ENCODE data around the gene GOLGA7B.

GOLGA7B gene

GRCh38 chr10:97888134-97888533 is 38.5 kb downstream of the GOLGA7B start:
- Histone ChIP-seq H3K27me3 (ENCODE audit: control insufficient read depth in 1 of 2, insufficient read depth in 1 of 2, low read length in 2 of 2) (peaks cover 3 to 7% of the 10 kb centered on the region in 2 experiments), H4K8ac (ENCODE audit: low read length) (no peak overlapping the region), H3K23ac (ENCODE audit: low read length in 2 of 2) (no peak overlapping the region), H3K9ac (ENCODE audit: low read length) (no peak overlapping the region), H3K79me1 (replicated peaks; ENCODE audit: low read length, poor library complexity, severe bottlenecking) (no peaks in the 10 kb centered on the region), H2BK120ac (ENCODE audit: low read depth, low read length) (no peak overlapping the region), H2BK5ac (ENCODE audit: low read depth, low read length, poor library complexity, severe bottlenecking) (no peak overlapping the region), H3K4me1 (ENCODE audit: control insufficient read depth, insufficient read depth, low read depth, low read length) (peaks cover 30% of the 10 kb centered on the region), H3K4ac (ENCODE audit: low read depth in 1 of 2, low read length in 2 of 2) (no peak overlapping the region), H3K14ac (ENCODE audit: low read length in 2 of 2) (peak overlapping the region in 1 of 2 experiments; percentile 29), H3K18ac (ENCODE audit: low read depth in 1 of 2, low read length in 2 of 2) (no peak overlapping the region), H3K4me3 (ENCODE audit: insufficient read depth in 1 of 2, low read depth in 1 of 2, low read length in 2 of 2) (no peak overlapping the region), H4K91ac (ENCODE audit: low read length) (no peak overlapping the region), H2BK15ac (ENCODE audit: low read depth, poor library complexity, severe bottlenecking) (no peak overlapping the region), H3K36me3 (ENCODE audit: control insufficient read depth in 1 of 2, insufficient read depth in 2 of 2, low read depth in 1 of 2, low read length in 2 of 2) (no peaks in the 10 kb centered on the region), H3K4me2 (ENCODE audit: low read length, poor library complexity, severe bottlenecking) (no peak overlapping the region), H2AK5ac (ENCODE audit: low read length, severe bottlenecking) (peak overlapping the region; percentile 71), H3K27ac (ENCODE audit: low read length, poor library complexity, severe bottlenecking) (peak overlapping the region; percentile 83), H2BK12ac (ENCODE audit: low read length in 2 of 2) (no peak overlapping the region), H2AFZ (ENCODE audit: low read depth, low read length) (no peak overlapping the region), H3K9me3 (ENCODE audit: control insufficient read depth, low read length) (no peaks in the 10 kb centered on the region)
- WGBS: 90% methylated on average over 6 of the region's 7 CpGs
- no peak for DNase-seq

DNA sequence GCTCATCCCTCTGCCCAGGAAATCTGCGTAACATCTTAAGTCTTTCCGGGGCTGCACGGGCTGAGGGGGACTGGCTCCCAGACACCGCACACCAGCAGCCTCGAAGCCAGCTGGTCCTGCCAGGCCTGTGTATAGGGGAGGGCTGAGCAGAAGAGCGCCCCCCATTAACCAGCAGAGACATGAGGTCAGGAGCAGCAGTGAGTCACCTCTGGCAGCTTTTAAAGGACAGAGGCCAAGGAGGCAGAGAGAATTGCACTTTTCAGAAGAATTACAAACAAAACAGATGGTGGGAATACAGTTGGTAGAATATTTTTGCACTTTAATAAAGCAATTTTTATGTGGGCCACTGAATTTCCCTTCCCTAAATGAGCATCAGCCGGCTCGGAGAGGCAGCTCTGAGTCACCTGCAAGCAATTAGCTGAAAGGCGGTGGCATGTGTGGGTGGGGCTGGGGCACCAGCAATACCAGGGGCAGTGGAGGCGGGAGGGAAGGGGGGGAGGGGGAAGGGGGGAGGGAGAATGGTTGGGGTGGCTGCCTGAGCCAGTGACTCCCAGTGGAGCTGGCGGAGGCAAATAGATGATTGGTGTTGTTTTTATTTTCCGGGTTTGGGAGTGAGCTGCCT is 39.1 kb downstream of the GOLGA7B start:
- no peak overlapping the region for H4K8ac ChIP-seq (ENCODE audit: low read length)
- H2BK120ac ChIP-seq (ENCODE audit: low read depth, low read length): no peak overlapping the region
- peak overlapping the region; percentile 39 for H3K4me2 ChIP-seq (ENCODE audit: low read length, poor library complexity, severe bottlenecking)
- H2AFZ ChIP-seq (ENCODE audit: low read depth, low read length): no peak overlapping the region
- H3K36me3 ChIP-seq (ENCODE audit: control insufficient read depth in 1 of 2, insufficient read depth in 2 of 2, low read depth in 1 of 2, low read length in 2 of 2): no peaks in the 10 kb centered on the region
- H4K91ac ChIP-seq (ENCODE audit: low read length): no peak overlapping the region
- H2BK5ac ChIP-seq (ENCODE audit: low read depth, low read length, poor library complexity, severe bottlenecking): peak overlapping the region; percentile 94
- no peak overlapping the region for H2BK12ac ChIP-seq (ENCODE audit: low read length in 2 of 2)
- H3K4me3 ChIP-seq (ENCODE audit: insufficient read depth in 1 of 2, low read depth in 1 of 2, low read length in 2 of 2): no peak overlapping the region
- WGBS: 39% methylated on average over 12 of the region's 12 CpGs
- no peak overlapping the region for H3K4ac ChIP-seq (ENCODE audit: low read depth in 1 of 2, low read length in 2 of 2)
- H3K18ac ChIP-seq (ENCODE audit: low read depth in 1 of 2, low read length in 2 of 2): no peak overlapping the region
- H3K9me3 ChIP-seq (ENCODE audit: control insufficient read depth, low read length): no peaks in the 10 kb centered on the region
- H3K79me1 ChIP-seq (replicated peaks; ENCODE audit: low read length, poor library complexity, severe bottlenecking): no peaks in the 10 kb centered on the region
- peaks cover 3 to 6% of the 10 kb centered on the region in 2 experiments for H3K27me3 ChIP-seq (ENCODE audit: control insufficient read depth in 1 of 2, insufficient read depth in 1 of 2, low read length in 2 of 2)
- H3K14ac ChIP-seq (ENCODE audit: low read length in 2 of 2): no peak overlapping the region
- H3K9ac ChIP-seq (ENCODE audit: low read length): no peak overlapping the region
- H3K23ac ChIP-seq (ENCODE audit: low read length in 2 of 2): no peak overlapping the region
- H2BK15ac ChIP-seq (ENCODE audit: low read depth, poor library complexity, severe bottlenecking): no peak overlapping the region
- H3K4me1 ChIP-seq (ENCODE audit: control insufficient read depth, insufficient read depth, low read depth, low read length): peaks cover 28% of the 10 kb centered on the region
- peak overlapping the region; percentile 70 for H2AK5ac ChIP-seq (ENCODE audit: low read length, severe bottlenecking)
- peak; percentile 19 for DNase-seq
- H3K27ac ChIP-seq (ENCODE audit: low read length, poor library complexity, severe bottlenecking): peak overlapping the region; percentile 93

DNA sequence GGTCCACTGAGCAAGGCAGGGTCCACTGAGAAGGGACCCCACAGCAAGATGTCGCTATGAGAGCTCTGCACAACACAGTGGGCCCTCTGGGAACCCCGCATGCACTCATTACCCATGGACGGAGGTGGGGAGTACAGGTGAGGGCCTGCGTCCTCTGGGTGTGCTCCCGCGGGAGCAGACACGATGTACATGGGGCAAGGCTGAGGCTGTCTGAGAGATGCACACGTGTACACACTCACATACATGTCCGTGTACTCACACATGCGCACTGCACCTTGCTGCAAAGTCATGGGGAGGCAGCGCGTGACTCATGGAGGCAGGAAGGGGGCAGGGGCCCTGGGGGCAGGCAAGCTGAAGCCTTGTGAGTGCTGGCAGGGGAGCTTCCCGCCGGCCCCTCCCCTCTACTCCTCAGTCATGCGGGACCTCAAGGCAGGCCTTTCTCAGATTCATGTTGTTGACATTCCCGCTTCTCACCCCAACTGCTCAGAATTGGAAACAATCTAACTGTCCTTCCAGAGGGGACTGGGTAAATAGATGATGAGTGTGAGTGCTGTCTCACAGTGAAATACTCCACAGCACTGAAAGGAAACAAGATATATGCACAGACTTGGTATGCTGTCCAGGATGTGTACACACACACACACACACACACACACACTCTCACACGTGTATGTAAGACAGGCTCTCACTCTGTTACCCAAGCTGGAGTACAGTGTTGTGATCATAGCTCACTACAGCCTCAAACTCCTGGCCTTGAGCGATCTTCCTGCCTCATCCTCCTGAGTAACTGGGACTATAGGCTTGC is 40.0 kb downstream of the GOLGA7B start:
- H4K8ac ChIP-seq (ENCODE audit: low read length): no peak overlapping the region
- no peak overlapping the region for H3K4ac ChIP-seq (ENCODE audit: low read depth in 1 of 2, low read length in 2 of 2)
- H3K4me2 ChIP-seq (ENCODE audit: low read length, poor library complexity, severe bottlenecking): peak overlapping the region; percentile 39
- peak overlapping the region; percentile 60 for H2AK5ac ChIP-seq (ENCODE audit: low read length, severe bottlenecking)
- H3K27me3 ChIP-seq (ENCODE audit: control insufficient read depth in 1 of 2, insufficient read depth in 1 of 2, low read length in 2 of 2): peaks cover 3 to 6% of the 10 kb centered on the region in 2 experiments
- no peaks in the 10 kb centered on the region for H3K36me3 ChIP-seq (ENCODE audit: control insufficient read depth in 1 of 2, insufficient read depth in 2 of 2, low read depth in 1 of 2, low read length in 2 of 2)
- H3K23ac ChIP-seq (ENCODE audit: low read length in 2 of 2): no peak overlapping the region
- peak overlapping the region; percentile 94 for H2BK5ac ChIP-seq (ENCODE audit: low read depth, low read length, poor library complexity, severe bottlenecking)
- peaks cover 28% of the 10 kb centered on the region for H3K4me1 ChIP-seq (ENCODE audit: control insufficient read depth, insufficient read depth, low read depth, low read length)
- 49% methylated on average over 13 of the region's 18 CpGs for WGBS
- H3K9me3 ChIP-seq (ENCODE audit: control insufficient read depth, low read length): no peaks in the 10 kb centered on the region
- H3K4me3 ChIP-seq (ENCODE audit: insufficient read depth in 1 of 2, low read depth in 1 of 2, low read length in 2 of 2): no peak overlapping the region
- no peak overlapping the region for H2AFZ ChIP-seq (ENCODE audit: low read depth, low read length)
- peak overlapping the region; percentile 41 for H4K91ac ChIP-seq (ENCODE audit: low read length)
- H3K14ac ChIP-seq (ENCODE audit: low read length in 2 of 2): no peak overlapping the region
- no peak overlapping the region for H3K9ac ChIP-seq (ENCODE audit: low read length)
- no peak overlapping the region for H2BK12ac ChIP-seq (ENCODE audit: low read length in 2 of 2)
- H3K27ac ChIP-seq (ENCODE audit: low read length, poor library complexity, severe bottlenecking): peak overlapping the region; percentile 93
- no peak overlapping the region for H2BK120ac ChIP-seq (ENCODE audit: low read depth, low read length)
- DNase-seq: peak; percentile 36
- no peak overlapping the region for H2BK15ac ChIP-seq (ENCODE audit: low read depth, poor library complexity, severe bottlenecking)
- no peaks in the 10 kb centered on the region for H3K79me1 ChIP-seq (replicated peaks; ENCODE audit: low read length, poor library complexity, severe bottlenecking)
- peak overlapping the region in 1 of 2 experiments; percentile 2 for H3K18ac ChIP-seq (ENCODE audit: low read depth in 1 of 2, low read length in 2 of 2)

DNA sequence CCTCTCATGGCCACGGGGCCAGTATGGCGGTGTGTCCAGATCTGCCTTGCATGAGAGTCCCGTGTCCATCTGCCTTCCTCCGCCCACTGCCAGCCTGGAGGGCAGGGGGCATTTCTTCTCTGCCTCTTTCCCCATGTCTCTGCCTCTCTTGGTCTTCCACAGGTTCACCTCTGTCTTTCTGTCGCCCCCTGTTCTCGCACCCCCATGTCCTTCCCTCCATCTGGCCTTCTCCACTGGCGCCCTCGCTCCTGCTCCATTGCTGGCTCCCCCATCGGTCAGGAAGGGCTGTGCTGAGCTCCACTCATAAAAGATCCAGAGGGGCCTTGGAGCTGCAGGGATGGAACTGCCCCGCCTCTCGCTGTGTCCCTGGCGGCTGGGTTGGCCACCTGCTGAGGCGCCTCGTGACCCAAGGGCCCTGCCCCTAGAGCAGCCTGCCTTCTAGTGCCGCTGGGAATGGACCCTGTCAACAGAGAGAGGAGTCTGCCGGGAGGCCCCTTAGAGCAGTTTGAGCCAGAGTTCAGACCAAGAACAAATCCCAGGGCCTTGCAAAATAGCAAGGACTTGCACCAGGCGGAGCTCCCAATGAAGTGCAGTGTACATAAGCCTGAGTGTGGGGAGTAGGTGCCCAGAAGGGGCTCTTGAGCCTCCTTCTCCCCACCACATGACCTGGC is 42.0 kb downstream of the GOLGA7B start:
- no peak overlapping the region for H2BK5ac ChIP-seq (ENCODE audit: low read depth, low read length, poor library complexity, severe bottlenecking)
- H2AFZ ChIP-seq (ENCODE audit: low read depth, low read length): no peak overlapping the region
- H2AK5ac ChIP-seq (ENCODE audit: low read length, severe bottlenecking): peak overlapping the region; percentile 4
- H4K8ac ChIP-seq (ENCODE audit: low read length): no peak overlapping the region
- H3K23ac ChIP-seq (ENCODE audit: low read length in 2 of 2): no peak overlapping the region
- H3K9ac ChIP-seq (ENCODE audit: low read length): no peak overlapping the region
- no peak overlapping the region for H3K18ac ChIP-seq (ENCODE audit: low read depth in 1 of 2, low read length in 2 of 2)
- H3K4me1 ChIP-seq (ENCODE audit: control insufficient read depth, insufficient read depth, low read depth, low read length): peaks cover 25% of the 10 kb centered on the region
- H3K79me1 ChIP-seq (replicated peaks; ENCODE audit: low read length, poor library complexity, severe bottlenecking): no peaks in the 10 kb centered on the region
- H2BK15ac ChIP-seq (ENCODE audit: low read depth, poor library complexity, severe bottlenecking): no peak overlapping the region
- no peaks in the 10 kb centered on the region for H3K9me3 ChIP-seq (ENCODE audit: control insufficient read depth, low read length)
- no peaks in the 10 kb centered on the region for H3K36me3 ChIP-seq (ENCODE audit: control insufficient read depth in 1 of 2, insufficient read depth in 2 of 2, low read depth in 1 of 2, low read length in 2 of 2)
- no peak overlapping the region for H4K91ac ChIP-seq (ENCODE audit: low read length)
- DNase-seq: no peak
- H3K4me2 ChIP-seq (ENCODE audit: low read length, poor library complexity, severe bottlenecking): no peak overlapping the region
- no peak overlapping the region for H2BK120ac ChIP-seq (ENCODE audit: low read depth, low read length)
- H3K27me3 ChIP-seq (ENCODE audit: control insufficient read depth in 1 of 2, insufficient read depth in 1 of 2, low read length in 2 of 2): peaks cover 16 to 26% of the 10 kb centered on the region in 2 experiments
- WGBS: 83% methylated on average over 17 of the region's 17 CpGs
- H3K27ac ChIP-seq (ENCODE audit: low read length, poor library complexity, severe bottlenecking): no peak overlapping the region
- no peak overlapping the region for H2BK12ac ChIP-seq (ENCODE audit: low read length in 2 of 2)
- H3K4me3 ChIP-seq (ENCODE audit: insufficient read depth in 1 of 2, low read depth in 1 of 2, low read length in 2 of 2): no peak overlapping the region
- no peak overlapping the region for H3K4ac ChIP-seq (ENCODE audit: low read depth in 1 of 2, low read length in 2 of 2)
- H3K14ac ChIP-seq (ENCODE audit: low read length in 2 of 2): no peak overlapping the region
